ENCODE data around the gene PLEKHH2.
"Not testable (repeated sequence)": the region's sequence is repeated elsewhere in the genome, so short reads cannot be mapped to it uniquely, and the experiment has no call there.

The PLEKHH2 gene

DNA sequence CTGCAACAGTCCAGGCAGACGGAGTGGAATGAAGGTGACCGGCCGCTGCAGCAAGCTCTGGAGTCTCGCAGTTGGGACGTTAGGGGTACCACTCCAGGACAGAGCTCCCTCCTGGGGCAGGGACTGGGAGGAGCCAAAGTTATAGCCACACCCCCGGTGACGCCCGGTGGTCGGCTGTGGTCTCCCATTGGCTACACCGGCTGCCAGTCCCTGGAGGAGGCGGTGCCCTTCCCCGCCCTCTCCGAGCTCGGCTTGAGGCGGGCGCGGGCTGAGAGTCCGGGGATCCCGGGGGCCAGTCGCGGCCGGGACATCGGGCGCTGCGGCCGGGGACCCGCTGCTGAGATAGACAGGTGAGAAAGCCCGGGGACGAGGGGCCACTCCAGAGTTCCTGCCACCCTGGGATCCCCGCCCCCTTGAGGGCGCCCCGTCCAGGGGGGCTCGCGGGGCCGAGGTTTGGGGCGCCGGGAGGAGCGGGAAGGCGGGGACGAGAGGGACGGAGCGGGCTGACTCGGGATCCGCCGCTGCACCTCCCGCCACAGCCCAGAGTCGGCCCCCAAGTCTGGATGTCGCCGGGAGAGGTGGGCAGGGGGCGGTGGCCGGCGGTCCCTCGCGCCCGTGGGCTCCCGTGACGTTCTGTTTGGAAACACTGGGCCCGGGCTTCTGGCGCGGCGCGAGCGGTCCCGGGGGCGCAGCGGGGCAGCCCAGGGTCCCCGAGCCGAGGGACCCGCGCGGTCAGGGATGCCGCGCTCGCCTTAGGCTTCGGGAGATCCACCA, at the start of gene PLEKHH2:
Gene PLEKHH2, plus strand, starts transcription at position 231 of the 774 bp plus-strand sequence. CDS start 7,414 bp downstream, outside the sequence.
- peak; percentile 68 for DNase-seq

DNA sequence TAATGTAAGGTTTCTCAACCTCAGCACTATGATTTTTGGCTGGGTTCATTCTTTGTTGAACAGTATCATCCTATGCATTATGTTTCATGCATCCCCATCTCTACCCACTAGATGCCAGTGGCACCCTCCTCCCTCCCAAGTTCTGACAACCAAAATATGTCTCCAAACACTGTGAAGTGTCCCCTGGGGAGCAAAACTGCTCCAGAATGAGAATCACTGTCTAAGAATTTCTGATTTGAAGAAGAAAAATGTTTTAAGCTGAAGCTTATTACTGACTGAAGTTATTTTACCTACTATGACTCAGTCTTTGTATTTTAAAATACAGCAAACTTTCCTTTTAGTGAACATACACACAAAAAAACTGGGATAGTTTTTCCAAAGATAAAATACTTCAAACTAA, 44.6 kb upstream of the PLEKHH2 start:
- no peak for DNase-seq

DNA sequence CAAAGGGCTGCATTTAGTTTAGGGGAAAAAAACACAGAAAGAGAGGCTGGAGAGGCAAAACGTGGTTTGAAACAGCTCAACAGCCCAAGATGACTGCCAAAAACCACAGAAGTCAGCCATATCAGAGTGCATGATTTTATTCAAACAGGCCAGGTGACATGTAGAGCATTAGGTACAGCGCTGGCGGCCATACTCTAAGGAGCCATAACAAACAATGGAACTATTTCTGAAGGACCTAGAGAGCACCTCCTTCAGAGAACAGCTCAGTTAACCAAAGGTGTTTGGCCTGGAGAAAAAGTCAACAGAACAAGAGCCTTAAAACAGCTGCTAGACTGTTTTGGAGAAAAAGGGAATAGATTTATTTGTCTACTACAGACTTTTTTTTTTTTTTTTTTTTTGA, 43.8 kb upstream of the PLEKHH2 start:
- no peak for DNase-seq

DNA sequence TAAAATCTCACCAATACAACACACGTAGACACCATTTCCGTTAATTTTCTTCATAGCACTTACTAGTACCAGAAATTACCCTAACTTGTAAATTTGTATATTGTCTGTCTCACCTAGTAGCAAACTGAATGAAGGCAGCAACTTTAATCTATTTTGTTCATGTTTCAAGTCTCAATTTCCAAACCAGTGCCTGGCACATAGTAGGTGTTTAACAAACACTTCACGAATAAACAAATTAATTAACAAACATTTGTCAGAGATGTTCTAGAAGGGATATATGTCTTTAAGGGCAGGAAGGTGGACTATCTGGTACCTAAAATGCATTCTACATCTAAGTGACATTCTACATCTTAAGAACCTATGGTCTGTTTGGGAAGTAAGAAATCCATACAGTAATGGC, 42.2 kb upstream of the PLEKHH2 start:
- no peak for DNase-seq

DNA sequence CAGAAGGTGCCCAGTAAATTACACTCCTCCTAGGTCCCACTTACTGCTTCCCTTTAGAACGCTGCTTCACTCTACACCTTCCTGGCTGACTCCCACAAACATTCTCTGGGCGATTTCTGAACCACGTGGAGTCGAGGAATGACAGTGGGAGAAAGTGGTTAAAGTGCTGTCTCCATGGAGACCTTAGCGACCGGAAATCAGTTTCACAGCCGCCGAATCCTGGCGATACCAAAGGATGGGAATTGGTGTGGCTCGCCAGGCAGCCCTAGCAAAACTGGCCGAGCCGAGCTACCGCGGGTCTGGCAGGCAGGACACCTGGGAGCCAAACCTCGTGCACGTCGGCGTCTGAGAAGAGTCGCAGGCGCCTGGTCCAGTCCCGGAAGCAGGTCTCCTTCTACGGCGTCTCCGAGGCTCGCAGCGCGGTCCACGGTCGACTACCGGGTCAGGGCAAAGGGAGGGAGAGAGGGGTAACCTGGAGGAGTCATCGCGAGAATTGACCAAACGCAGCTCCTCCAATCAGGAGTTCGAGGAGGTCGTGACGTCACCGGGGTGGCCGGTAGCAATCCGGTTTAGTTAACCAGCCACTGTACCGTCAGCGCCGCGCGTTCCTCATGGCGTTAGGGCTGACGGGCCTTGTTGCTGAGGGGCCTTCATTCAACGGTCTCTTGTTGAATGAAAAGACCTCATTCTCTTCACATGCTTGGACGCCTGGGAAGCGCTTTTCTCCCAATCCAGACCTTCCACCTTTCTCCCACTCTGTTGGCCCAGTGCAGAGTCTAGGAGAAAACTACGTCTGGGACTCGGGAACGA, 41.3 kb upstream of the PLEKHH2 start, which contains the start of gene THADA:
Gene THADA, minus strand, starts transcription at position 436 of the 810 bp plus-strand sequence. CDS start 3,646 bp downstream, outside the sequence.
- peak; percentile 98 for DNase-seq

DNA sequence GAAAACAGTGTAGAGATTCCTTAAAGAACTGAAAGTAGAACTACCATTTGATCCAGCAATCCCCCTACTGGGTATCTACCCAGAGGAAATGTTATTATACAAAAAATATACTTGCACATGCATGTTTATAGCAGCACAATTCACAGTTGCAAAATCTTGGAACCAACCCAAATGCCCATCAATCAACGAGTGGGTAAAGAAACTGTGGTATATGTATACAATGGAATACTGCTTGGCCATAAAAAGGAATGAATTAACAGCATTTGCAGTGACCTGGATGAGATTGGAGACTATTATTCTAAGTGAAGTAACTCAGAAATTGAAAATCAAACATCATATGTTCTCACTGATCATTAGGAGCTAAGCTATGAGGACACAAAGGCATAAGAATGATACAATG, 36.5 kb upstream of the PLEKHH2 start:
- DNase-seq = not testable (repeated sequence)

DNA sequence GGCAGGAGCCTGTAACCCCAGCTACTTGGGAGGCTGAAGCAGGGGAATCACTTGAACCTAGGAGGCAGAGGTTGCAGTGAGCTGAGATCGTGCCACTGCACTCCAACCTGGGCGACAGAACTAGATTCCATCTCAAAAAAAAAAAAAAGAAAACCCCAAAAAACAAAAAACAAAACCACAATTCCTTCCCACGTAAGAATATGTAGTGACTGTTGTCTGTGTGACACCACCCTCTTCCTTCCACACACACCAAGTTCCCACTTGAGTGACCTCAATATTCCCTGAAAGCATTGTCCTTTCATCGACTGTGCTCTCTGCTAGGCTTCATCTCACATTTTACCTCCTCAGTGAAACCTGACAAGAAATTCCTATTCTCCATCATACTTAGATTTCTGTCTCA, 32.4 kb upstream of the PLEKHH2 start:
- DNase-seq = no peak

DNA sequence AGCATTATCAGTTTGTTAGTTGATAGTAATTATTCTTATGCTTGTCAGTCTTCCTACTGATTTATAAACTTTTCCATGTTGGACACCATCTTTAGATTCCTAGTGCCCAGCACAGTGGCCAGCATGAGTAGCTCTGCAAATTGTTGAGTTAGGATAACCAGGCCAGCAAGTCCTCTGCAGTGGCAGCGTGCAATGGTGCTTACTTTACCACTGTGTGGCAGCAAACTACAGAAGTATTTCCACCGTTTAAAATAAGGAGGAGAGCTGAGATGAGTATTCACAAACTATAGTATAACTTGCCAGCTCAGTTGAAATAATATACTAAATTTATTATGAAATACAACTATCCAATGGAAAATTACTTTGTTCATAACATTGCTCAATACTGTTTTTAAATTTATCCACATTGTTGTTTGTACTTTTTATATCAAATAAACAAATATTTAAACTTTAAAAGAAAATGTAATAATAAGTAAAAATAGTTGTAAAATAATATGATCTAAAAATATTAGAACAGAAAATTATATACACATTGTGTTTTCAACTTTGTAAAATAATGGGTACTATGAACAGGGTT, 31.9 kb upstream of the PLEKHH2 start:
- DNase-seq = peak; percentile 30

DNA sequence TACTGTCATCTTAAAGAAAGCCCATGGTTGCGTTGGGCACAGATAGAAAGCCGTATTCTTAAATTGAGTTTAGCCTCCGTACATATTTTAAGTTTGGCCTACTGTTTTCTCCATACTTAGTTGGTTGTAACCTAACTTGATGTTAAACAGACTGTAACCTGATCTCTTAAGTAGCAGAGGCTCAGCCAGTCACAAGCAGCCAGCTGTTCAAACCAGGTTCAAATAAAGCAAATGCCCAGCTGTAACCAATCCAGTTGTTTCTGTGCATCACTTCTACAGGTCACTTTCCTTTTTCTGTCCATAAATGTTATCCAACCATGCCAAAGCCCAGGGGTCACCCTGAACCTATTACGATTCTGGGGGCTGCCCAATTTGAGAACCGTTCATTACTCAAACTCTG, 31.2 kb upstream of the PLEKHH2 start:
- no peak for DNase-seq

DNA sequence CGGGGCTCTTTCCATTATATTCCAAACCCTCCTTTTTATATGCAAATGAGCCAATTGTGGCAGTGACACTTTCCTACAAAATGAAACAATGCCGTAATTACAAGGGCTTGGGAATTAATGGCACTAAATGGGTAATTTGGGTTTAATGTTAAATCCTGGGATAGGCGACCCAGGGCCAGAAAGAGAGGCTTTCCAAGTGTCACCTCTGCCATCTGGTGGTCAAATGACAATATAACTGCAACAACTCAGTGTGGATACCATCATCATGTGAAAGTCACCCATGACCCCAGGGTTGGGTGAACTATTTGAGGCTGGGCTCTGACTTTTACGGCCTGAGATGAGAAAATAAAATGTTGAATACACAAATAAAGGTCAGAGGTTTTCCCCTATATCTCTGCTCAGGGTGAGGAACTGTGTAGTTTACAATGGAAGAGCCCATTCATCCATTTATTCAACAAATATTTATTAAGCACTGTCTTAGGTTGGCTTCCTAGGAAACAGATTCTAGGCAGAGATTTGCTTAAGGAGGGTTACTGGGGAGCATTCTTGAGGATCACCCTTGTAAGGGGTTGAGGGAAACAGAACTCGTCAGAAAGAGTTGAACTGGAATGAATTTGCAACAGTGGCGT, 27.7 kb upstream of the PLEKHH2 start:
- peak; percentile 63 for DNase-seq

DNA sequence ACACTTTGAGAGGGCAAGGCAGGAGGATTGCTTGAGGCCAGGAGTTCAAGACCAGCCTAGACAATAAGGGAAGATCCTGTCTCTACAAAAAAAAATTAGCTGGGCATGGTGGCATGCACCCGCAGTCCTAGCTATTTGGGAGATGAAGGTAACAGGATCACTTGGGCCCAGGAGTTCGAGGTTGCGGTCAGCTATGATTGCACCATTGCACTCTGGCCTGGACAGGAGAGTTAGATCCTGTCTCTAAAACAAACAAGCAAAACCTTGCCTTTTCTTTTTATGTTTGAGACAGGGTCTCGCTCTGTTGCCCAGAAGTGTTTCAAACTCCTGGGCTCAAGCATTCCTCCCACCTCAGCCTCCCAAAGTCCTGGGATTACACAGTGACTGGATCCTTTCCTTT, 26.7 kb upstream of the PLEKHH2 start:
- no peak for DNase-seq

DNA sequence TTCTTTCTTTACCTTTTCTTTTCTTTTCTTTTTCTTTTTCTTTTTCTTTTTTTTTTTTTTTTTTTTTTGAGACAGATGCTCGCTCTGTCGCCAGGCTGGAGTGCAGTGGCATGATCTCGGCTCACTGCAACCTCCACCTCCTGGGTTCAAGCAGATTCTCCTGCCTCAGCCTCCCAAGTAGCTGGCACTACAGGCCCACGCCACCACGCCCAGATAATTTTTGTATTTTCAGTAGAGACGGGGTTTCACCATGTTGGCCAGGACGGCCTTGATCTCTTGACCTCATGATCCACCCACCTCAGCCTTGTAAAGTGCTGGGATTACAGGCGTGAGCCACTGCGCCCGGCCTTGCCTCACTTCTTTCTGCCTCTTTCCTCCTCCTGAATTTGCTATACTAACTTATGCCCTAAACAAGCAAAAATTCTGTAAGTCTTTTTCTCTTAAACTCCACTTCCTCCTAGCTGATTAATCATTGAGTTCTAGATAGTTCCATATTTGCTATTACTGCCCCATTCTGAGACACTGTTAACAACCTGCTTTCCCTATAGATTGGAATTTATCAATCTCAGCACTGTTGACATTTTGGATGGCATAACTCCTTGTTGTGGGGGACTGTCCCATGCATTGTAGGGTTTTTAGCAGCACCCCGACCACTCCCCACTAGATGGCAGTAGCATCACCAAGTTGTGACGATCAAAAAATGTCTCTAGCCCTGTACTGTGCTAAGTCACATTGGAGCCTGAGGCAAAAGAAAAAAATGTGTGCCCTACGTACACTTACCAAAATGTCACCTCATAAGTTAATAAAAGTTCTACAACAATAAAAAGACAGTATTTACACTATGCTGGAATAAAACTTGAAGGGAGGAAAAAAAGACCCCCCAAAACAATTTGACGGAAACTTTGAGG, 24.8 kb upstream of the PLEKHH2 start:
- peak; percentile 74 for DNase-seq

DNA sequence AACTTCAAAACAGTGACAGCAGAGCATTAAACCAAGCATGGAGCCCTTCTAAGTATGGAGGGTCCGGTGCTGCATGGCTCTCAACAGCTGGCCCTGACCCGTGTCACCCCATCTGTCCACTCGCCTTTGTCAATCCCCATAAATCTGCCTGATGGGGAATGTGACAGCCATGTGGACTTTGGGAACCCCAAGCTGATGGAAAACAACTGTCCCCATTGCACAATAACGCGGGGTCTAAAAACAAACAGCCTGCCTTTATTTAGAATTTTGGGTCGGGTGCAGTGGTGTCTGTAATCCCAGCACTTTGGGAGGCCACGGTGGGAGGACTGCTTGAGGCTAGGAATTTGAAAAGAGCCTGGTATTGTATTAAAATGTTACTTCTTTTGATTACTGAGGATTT, 24.1 kb upstream of the PLEKHH2 start:
- no peak for DNase-seq

DNA sequence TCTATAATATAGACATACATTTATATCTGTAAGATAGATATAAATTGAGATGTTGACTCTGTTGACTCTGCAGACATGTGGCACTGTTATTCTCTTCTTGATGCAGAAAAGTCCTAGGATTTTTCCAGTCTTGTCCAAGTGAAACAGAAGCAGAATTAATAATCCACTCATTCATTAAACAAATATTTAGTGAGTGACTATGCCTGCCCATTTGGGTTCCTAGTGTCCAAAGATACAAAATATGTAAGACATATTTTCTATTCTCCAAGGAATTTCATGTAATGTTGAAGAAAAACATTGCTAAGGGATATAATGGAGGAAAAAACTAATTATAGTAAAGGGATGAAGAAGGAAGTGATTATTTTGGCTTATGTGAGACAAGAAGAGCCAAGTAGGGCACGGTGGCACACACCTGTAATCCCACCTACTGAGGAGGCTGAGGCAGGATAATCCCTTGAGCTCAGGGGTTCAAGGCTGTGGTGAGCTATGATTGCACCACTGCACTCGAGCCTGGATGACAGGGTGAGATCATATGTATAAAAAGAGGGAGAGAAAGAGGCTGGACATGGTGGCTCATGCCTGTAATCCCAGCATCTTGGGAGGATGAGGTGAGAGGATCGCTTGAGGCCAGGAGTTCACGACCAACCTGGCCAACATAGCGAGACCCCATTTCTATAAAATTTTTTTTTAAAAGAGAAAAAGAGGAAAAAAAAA, 19.9 kb upstream of the PLEKHH2 start:
- DNase-seq = no peak

DNA sequence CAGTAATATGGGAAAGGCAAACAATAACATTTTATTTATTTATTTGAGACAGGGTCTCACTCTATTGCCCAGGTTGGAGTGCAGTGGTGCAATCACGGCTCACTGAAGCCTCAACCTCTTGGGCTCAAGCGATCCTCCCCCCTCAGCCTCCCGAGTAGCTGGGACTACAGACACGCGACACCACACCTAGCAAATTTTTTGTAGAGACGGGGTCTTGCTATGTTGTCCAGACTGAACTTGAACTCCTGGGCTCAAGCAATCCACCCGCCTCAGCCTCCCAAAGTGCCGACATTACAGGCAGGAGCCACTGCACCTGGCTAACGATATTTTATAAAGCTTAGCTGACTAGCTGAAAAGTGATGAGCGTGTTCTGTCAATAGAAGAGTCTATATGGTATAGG, 17.5 kb upstream of the PLEKHH2 start:
- DNase-seq = no peak

DNA sequence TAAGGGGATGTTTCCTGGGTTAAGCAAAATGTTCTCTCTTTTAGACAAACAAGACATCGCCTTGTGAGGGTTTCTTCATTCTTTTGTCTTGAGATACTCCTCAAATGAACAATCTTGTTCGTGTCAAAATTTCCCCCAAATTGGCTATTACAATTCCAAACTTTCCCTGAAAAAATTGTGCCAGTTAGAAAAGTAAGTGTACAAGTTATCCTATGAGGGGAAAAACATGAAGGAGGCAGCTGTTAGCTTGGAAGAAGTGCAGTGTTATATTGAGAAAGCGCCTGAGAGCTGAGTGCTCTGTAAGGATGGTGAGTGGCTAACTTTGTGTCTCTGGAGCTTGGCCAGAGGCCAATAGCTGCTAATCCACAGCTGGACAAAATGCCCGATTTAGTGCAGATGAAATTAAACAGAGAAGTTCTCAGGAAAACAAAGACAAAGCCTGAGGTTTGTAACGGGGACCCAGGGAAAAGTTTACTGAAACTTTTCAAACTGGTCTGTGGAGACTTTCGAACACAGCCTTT, 14.1 kb upstream of the PLEKHH2 start:
- no peak for DNase-seq

DNA sequence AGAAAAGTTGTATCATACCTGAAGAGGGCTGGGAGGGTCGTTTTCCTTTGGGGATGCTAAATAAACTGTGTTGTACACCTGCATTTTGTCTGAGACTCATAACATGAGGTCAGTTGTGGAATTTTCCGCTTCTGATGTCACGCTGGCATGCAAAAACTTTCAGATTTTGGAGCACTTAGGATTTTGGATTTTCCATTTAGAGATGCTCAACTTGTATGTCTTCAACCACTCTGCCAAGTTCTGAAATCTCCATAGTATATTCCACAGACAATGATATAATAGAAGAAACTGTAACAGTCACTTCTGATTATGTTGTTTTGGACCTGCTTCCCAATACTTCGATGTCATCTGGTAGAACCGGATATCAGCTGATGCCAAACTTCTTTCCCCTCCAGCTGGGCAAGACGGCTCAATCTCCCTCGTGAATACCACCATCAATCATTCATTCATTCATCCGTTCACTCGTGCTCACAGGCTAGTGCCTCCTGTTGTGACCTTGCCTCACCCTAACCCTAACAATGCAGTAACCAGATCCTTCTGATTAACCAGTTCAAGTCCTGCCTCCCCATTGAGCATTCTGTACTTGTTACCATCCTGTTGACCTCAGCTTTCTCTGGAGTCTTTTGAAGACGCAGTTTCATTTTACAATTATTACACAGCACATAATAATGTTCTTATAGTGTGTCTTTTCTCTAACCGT, 5.3 kb upstream of the PLEKHH2 start:
- no peak for DNase-seq

DNA sequence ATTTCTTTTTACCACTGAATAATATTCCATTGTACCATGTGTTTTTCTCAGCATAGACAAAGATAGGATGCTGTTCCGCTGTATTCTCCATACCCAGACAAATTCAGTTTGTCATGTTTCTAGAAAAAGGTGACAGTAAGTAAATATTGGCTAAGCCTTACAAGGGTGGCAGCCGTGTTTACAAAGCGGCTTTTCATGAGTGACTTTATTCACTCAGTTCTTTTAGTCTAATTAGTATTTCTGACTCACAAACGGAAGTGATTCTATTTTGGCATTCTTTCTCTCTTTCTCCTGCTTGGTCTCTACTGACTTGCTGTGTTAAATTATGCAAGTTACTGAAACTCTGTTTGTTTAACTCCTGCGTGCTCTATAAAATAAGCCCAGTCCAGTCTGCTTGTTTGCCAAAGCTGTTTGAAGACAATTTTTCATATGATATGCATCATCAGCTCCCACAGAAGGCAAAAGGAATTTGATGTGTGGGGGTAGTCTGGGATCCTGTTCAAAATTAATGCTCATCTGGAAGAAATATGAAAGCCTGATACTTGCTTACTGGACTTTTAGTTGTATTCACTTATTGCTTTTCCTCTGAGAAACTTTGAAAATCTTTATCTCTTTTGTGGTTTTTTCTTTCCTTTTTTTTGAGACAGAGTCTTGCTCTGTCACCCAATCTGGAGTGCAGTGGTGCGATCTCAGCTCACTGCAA, 2.3 kb upstream of the PLEKHH2 start:
- no peak for DNase-seq

DNA sequence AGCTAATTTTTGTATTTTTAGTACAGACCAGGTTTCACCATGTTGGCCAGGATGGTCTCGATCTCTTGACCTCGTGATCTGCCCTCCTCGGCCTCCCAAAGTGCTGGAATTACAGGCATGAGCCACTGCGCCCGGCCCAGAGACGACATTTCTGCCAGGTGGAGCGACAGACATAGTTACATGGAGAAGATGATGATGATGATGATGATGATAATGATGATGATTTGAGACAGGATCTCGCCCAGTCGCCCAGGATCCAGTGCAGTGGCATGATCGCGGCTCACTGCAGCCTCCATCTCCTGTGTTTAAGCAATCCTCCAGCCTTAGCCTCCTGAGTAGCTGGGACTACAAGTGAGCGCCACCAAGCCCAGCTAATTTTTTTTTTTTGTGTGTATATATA, 907 bp upstream of the PLEKHH2 start:
- DNase-seq = not testable (repeated sequence)

DNA sequence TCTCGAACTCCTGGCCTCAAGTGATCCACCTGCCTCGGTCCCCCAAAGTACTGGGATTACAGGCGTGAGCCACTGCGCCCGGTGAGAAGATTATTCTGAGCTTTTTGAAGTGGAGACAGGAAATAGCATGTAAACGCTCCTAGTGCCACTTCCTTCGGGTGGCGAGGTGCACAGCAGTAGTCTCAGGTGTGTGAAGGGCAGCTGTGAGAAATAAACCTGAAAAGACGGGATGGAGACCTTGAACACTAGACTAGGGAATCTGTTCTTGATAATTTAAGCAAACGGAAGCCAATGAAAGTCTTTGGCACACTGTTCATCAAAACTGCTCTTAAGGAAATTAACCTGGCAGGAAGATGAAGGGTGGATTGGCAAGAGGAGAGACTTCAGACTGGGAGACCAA, 439 bp upstream of the PLEKHH2 start:
- DNase-seq = no peak
